ENCODE results near the gene TMEM106C.

DNA sequence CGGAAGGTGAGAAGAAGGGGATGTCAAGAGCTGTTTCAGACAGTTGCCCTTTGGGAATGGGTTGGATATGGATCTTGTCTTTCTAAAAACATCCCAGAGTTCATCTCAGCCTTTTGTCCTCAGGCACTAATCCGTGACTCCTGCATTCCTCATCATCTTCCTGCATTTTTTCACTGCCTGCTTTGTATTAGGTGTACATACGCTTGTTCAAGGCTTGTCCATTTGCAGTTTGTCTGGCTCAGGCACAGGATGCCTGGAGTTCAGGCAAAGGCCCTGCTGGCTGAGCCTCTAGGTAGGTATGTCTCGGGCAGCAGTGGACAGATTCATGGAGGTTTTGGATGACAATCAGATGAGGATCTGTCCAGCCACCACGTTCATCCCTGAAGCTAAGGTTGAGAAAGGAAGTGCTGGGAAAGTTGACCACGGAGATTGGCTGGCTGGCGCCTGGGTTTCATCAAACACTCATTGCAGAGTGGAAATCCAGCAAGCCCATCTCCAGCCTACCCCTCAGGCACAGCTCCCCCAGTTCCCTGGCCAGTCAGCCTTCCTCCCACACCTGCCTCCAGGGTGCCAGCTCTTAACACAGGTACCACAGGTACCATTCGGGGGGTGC lies 12.4 kb upstream of the TMEM106C start:
- TF ChIP-seq, protein P1, sequence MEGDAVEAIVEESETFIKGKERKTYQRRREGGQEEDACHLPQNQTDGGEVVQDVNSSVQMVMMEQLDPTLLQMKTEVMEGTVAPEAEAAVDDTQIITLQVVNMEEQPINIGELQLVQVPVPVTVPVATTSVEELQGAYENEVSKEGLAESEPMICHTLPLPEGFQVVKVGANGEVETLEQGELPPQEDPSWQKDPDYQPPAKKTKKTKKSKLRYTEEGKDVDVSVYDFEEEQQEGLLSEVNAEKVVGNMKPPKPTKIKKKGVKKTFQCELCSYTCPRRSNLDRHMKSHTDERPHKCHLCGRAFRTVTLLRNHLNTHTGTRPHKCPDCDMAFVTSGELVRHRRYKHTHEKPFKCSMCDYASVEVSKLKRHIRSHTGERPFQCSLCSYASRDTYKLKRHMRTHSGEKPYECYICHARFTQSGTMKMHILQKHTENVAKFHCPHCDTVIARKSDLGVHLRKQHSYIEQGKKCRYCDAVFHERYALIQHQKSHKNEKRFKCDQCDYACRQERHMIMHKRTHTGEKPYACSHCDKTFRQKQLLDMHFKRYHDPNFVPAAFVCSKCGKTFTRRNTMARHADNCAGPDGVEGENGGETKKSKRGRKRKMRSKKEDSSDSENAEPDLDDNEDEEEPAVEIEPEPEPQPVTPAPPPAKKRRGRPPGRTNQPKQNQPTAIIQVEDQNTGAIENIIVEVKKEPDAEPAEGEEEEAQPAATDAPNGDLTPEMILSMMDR (IDR thresholded peaks at IDR 0.05; ENCODE audit: low read depth, low read length, missing input control): no peak
- TF ChIP-seq FOXA1 (IDR thresholded peaks at IDR 0.05) (no peak), RAD21 (IDR thresholded peaks at IDR 0.05) (no peak), EGR1 (IDR thresholded peaks at IDR 0.05; ENCODE audit: low read depth in 2 of 2) (no peak), RXRA (IDR thresholded peaks at IDR 0.05) (no peak), ATF3 (IDR thresholded peaks at IDR 0.05) (no peak), REST (IDR thresholded peaks at IDR 0.05) (no peak)
- TF ChIP-seq, protein P2, sequence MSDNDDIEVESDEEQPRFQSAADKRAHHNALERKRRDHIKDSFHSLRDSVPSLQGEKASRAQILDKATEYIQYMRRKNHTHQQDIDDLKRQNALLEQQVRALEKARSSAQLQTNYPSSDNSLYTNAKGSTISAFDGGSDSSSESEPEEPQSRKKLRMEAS (IDR thresholded peaks at IDR 0.05): no peak

Data from liver (tissue), 3 donors.